H1 (cell line): ENCODE results near the gene SPATA4.

ENCODE experiments used
- CEBPB ChIP-seq: IDR thresholded peaks from 2 replicates; pipeline ENCODE4 v1.6.1; 2012; ENCODE audit warnings: low read depth, low read length
- EP300 ChIP-seq, 2 experiments: IDR thresholded peaks; 1 replicate in 1 of 2; 2 replicates in 1 of 2; pipeline ENCODE4 v1.6.1; 2011 to 2012; ENCODE audit warnings: low read depth in 2 of 2, low read length in 2 of 2, mild to moderate bottlenecking in 2 of 2, borderline replicate concordance in 1 of 2, inconsistent platforms in 1 of 2, moderate library complexity in 1 of 2
- HDAC2 ChIP-seq, 2 experiments: fragments of 300-600 bp in 1 of 2; sonication (generic) in 1 of 2; IDR thresholded peaks; 2 replicates each; pipeline ENCODE4 v1.6.1; 2011 to 2012; ENCODE audit warnings: low read depth in 2 of 2, low read length in 2 of 2, mild to moderate bottlenecking in 2 of 2, moderate library complexity in 2 of 2, borderline replicate concordance in 1 of 2, inconsistent platforms in 1 of 2
- POLR2AphosphoS5 ChIP-seq: IDR thresholded peaks from 2 replicates; pipeline ENCODE4 v1.6.1; 2011; ENCODE audit warnings: low read depth, low read length
- TF ChIP-seq, protein P1 (sequence below): fragments of 300-600 bp; sonication (generic); IDR thresholded peaks from 2 replicates; pipeline ENCODE4 v1.7.1; 2012; ENCODE audit warnings: low read length, moderate library complexity, mild to moderate bottlenecking, inconsistent platforms; ENCODE audit not compliant: insufficient replicate concordance

DNA sequence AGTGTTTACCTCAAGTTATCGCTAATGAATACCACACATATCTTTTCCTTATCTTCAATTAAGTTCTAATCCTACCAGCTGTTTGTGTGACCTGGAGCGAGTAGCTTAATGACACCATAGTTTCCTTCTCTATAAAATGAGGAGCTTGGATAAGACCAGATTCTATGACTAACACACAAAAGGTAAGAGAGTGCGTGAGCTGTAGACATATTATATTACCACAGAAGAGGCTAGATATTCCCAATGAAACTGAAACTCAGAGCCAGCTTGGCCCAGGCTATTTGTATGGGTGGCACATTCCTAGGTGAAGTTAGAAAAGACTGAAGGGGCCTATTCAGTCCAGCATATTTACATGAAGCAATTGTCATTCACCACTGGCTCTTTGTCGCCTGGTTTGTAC, 43.4 kb upstream of the SPATA4 start:
- TF ChIP-seq EP300 (IDR thresholded peaks at IDR 0.05; ENCODE audit: borderline replicate concordance in 1 of 2, low read depth in 2 of 2, low read length in 2 of 2) (no peak), HDAC2 (IDR thresholded peaks at IDR 0.05; ENCODE audit: borderline replicate concordance in 1 of 2, low read depth in 2 of 2, low read length in 2 of 2) (no peak), POLR2AphosphoS5 (no peak), CEBPB (no peak)
- TF ChIP-seq, protein P1, sequence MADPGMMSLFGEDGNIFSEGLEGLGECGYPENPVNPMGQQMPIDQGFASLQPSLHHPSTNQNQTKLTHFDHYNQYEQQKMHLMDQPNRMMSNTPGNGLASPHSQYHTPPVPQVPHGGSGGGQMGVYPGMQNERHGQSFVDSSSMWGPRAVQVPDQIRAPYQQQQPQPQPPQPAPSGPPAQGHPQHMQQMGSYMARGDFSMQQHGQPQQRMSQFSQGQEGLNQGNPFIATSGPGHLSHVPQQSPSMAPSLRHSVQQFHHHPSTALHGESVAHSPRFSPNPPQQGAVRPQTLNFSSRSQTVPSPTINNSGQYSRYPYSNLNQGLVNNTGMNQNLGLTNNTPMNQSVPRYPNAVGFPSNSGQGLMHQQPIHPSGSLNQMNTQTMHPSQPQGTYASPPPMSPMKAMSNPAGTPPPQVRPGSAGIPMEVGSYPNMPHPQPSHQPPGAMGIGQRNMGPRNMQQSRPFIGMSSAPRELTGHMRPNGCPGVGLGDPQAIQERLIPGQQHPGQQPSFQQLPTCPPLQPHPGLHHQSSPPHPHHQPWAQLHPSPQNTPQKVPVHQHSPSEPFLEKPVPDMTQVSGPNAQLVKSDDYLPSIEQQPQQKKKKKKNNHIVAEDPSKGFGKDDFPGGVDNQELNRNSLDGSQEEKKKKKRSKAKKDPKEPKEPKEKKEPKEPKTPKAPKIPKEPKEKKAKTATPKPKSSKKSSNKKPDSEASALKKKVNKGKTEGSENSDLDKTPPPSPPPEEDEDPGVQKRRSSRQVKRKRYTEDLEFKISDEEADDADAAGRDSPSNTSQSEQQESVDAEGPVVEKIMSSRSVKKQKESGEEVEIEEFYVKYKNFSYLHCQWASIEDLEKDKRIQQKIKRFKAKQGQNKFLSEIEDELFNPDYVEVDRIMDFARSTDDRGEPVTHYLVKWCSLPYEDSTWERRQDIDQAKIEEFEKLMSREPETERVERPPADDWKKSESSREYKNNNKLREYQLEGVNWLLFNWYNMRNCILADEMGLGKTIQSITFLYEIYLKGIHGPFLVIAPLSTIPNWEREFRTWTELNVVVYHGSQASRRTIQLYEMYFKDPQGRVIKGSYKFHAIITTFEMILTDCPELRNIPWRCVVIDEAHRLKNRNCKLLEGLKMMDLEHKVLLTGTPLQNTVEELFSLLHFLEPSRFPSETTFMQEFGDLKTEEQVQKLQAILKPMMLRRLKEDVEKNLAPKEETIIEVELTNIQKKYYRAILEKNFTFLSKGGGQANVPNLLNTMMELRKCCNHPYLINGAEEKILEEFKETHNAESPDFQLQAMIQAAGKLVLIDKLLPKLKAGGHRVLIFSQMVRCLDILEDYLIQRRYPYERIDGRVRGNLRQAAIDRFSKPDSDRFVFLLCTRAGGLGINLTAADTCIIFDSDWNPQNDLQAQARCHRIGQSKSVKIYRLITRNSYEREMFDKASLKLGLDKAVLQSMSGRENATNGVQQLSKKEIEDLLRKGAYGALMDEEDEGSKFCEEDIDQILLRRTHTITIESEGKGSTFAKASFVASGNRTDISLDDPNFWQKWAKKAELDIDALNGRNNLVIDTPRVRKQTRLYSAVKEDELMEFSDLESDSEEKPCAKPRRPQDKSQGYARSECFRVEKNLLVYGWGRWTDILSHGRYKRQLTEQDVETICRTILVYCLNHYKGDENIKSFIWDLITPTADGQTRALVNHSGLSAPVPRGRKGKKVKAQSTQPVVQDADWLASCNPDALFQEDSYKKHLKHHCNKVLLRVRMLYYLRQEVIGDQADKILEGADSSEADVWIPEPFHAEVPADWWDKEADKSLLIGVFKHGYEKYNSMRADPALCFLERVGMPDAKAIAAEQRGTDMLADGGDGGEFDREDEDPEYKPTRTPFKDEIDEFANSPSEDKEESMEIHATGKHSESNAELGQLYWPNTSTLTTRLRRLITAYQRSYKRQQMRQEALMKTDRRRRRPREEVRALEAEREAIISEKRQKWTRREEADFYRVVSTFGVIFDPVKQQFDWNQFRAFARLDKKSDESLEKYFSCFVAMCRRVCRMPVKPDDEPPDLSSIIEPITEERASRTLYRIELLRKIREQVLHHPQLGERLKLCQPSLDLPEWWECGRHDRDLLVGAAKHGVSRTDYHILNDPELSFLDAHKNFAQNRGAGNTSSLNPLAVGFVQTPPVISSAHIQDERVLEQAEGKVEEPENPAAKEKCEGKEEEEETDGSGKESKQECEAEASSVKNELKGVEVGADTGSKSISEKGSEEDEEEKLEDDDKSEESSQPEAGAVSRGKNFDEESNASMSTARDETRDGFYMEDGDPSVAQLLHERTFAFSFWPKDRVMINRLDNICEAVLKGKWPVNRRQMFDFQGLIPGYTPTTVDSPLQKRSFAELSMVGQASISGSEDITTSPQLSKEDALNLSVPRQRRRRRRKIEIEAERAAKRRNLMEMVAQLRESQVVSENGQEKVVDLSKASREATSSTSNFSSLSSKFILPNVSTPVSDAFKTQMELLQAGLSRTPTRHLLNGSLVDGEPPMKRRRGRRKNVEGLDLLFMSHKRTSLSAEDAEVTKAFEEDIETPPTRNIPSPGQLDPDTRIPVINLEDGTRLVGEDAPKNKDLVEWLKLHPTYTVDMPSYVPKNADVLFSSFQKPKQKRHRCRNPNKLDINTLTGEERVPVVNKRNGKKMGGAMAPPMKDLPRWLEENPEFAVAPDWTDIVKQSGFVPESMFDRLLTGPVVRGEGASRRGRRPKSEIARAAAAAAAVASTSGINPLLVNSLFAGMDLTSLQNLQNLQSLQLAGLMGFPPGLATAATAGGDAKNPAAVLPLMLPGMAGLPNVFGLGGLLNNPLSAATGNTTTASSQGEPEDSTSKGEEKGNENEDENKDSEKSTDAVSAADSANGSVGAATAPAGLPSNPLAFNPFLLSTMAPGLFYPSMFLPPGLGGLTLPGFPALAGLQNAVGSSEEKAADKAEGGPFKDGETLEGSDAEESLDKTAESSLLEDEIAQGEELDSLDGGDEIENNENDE: no peak
